SJSA1 (cell line): ENCODE measurements around the gene MEAK7. TPM values are rescaled to one million over a fixed set of nuclear protein-coding genes. Genes with fewer than 3 reads are reported as not detected.
"Not testable (repeated sequence)": the region's sequence is repeated elsewhere in the genome, so short reads cannot be mapped to it uniquely, and the experiment has no call there.

ENCODE experiments used
- DNase-seq, 2 experiments: peaks; one replicate each; pipeline ENCODE4 v3.0.0-alpha.2; 2015 to 2020; ENCODE audit warnings: low spot score in 2 of 2, low read depth in 1 of 2
- H3K27ac ChIP-seq: fragments of 250-450 bp; sonication (Bioruptor Pico); 2 replicates; pipeline ENCODE4 v1.5.1; 2020; ENCODE audit warnings: mild to moderate bottlenecking, moderate library complexity
- H3K27me3 ChIP-seq: fragments of 250-450 bp; sonication (Bioruptor Pico); replicated peaks from 2 replicates; pipeline ENCODE4 v1.5.1; 2020; ENCODE audit warnings: mild to moderate bottlenecking, moderate library complexity
- H3K36me3 ChIP-seq: fragments of 250-450 bp; sonication (Bioruptor Pico); 2 replicates; pipeline ENCODE4 v1.5.1; 2020; ENCODE audit warnings: mild to moderate bottlenecking
- H3K4me1 ChIP-seq: fragments of 250-450 bp; sonication (Bioruptor Pico); replicated peaks from 2 replicates; pipeline ENCODE4 v1.6.1; 2021; ENCODE audit warnings: mild to moderate bottlenecking
- H3K4me3 ChIP-seq: fragments of 250-450 bp; sonication (Bioruptor Pico); 2 replicates; pipeline ENCODE4 v1.5.1; 2020; ENCODE audit warnings: mild to moderate bottlenecking
- H3K9me3 ChIP-seq: fragments of 250-450 bp; sonication (Bioruptor Pico); replicated peaks from 2 replicates; pipeline ENCODE4 v1.5.1; 2020; ENCODE audit warnings: mild to moderate bottlenecking
- total RNA-seq: library from RNA; depleted of rRNA; stranded (reverse); fragments of >200 nt; shearing (Covaris generic); gene quantifications from 2 replicates; pipeline ENCODE4 v1.2.3, GENCODE V29; 2014

MEAK7 gene
- total RNA-seq, 1 experiment from 2014 or later = 8.2 TPM

- Histone ChIP-seq H3K9me3 (peaks cover 6% of the 10 kb centered on the region; the same call in 1 of the 2 replicates), H3K27ac (no peak overlapping the region), H3K4me1 (peaks cover 27% of the 10 kb centered on the region), H3K27me3 (no peaks in the 10 kb centered on the region), H3K36me3 (no peaks in the 10 kb centered on the region), H3K4me3 (no peak overlapping the region)
- no peak for DNase-seq
Measured at GRCh38 chr16:84527532-84528269, 23.2 kb upstream of the MEAK7 start.

GRCh38 chr16:84526794-84527531 is 22.5 kb upstream of the MEAK7 start:
- no peaks in the 10 kb centered on the region for H3K27me3 ChIP-seq
- no peak overlapping the region for H3K4me3 ChIP-seq
- no peak overlapping the region for H3K27ac ChIP-seq
- peaks cover 6% of the 10 kb centered on the region; the same call in 1 of the 2 replicates for H3K9me3 ChIP-seq
- DNase-seq = no peak
- H3K36me3 ChIP-seq = no peaks in the 10 kb centered on the region
- peaks cover 22% of the 10 kb centered on the region for H3K4me1 ChIP-seq

- H3K4me1 ChIP-seq, H3K36me3 ChIP-seq, H3K9me3 ChIP-seq, H3K27ac ChIP-seq, H3K27me3 ChIP-seq, DNase-seq, H3K4me3 ChIP-seq: not testable (repeated sequence)
Measured at GRCh38 chr16:84524941-84525581, 20.6 kb upstream of the MEAK7 start.

- Histone ChIP-seq H3K4me1 (no peaks in the 10 kb centered on the region), H3K27me3 (no peaks in the 10 kb centered on the region), H3K4me3 (no peak overlapping the region), H3K36me3 (no peaks in the 10 kb centered on the region), H3K9me3 (no peaks in the 10 kb centered on the region), H3K27ac (no peak overlapping the region)
- no peak for DNase-seq
Measured at GRCh38 chr16:84524346-84524920, 20.0 kb upstream of the MEAK7 start.

- no peak for DNase-seq
- no peak overlapping the region for H3K27ac ChIP-seq
- no peaks in the 10 kb centered on the region for H3K36me3 ChIP-seq
- no peak overlapping the region for H3K4me3 ChIP-seq
- no peaks in the 10 kb centered on the region for H3K27me3 ChIP-seq
- H3K9me3 ChIP-seq = no peaks in the 10 kb centered on the region
- peaks cover 11% of the 10 kb centered on the region for H3K4me1 ChIP-seq
Measured at GRCh38 chr16:84521497-84521770, 17.0 kb upstream of the MEAK7 start.

- Histone ChIP-seq H3K4me1 (peaks cover 11% of the 10 kb centered on the region), H3K27ac (no peak overlapping the region), H3K27me3 (no peaks in the 10 kb centered on the region), H3K4me3 (no peak overlapping the region), H3K9me3 (no peaks in the 10 kb centered on the region), H3K36me3 (no peaks in the 10 kb centered on the region)
- no peak for DNase-seq
Measured at GRCh38 chr16:84520725-84521496, 16.5 kb upstream of the MEAK7 start.

GRCh38 chr16:84519855-84520254 is 15.4 kb upstream of the MEAK7 start:
- no peaks in the 10 kb centered on the region for H3K27me3 ChIP-seq
- no peaks in the 10 kb centered on the region for H3K9me3 ChIP-seq
- no peak overlapping the region for H3K27ac ChIP-seq
- peaks cover 11% of the 10 kb centered on the region for H3K4me1 ChIP-seq
- H3K4me3 ChIP-seq = no peak overlapping the region
- H3K36me3 ChIP-seq = no peaks in the 10 kb centered on the region
- no peak for DNase-seq

- Histone ChIP-seq H3K27ac (no peak overlapping the region), H3K4me3 (no peak overlapping the region), H3K9me3 (no peaks in the 10 kb centered on the region), H3K4me1 (peaks cover 11% of the 10 kb centered on the region), H3K36me3 (no peaks in the 10 kb centered on the region), H3K27me3 (no peaks in the 10 kb centered on the region)
- DNase-seq = no peak
Measured at GRCh38 chr16:84518804-84519341, 14.4 kb upstream of the MEAK7 start.

GRCh38 chr16:84518220-84518619 is 13.8 kb upstream of the MEAK7 start:
- not testable (repeated sequence) for H3K27me3 ChIP-seq, H3K36me3 ChIP-seq, H3K4me3 ChIP-seq, H3K9me3 ChIP-seq
- peak overlapping the region; percentile 57 for H3K27ac ChIP-seq
- peaks cover 18% of the 10 kb centered on the region for H3K4me1 ChIP-seq
- DNase-seq = peak in 1 of 2 experiments; percentile 56

GRCh38 chr16:84517366-84517765 is 12.9 kb upstream of the MEAK7 start:
- Histone ChIP-seq H3K9me3 (no peaks in the 10 kb centered on the region), H3K4me1 (peaks cover 26% of the 10 kb centered on the region), H3K27me3 (no peaks in the 10 kb centered on the region), H3K36me3 (no peaks in the 10 kb centered on the region), H3K27ac (peak overlapping the region; percentile 57), H3K4me3 (no peak overlapping the region)
- DNase-seq = no peak

GRCh38 chr16:84514874-84515835 is 10.7 kb upstream of the MEAK7 start:
- Histone ChIP-seq H3K4me3 (no peak overlapping the region), H3K9me3 (no peaks in the 10 kb centered on the region), H3K4me1 (peaks cover 40% of the 10 kb centered on the region), H3K27ac (no peak overlapping the region), H3K36me3 (no peaks in the 10 kb centered on the region), H3K27me3 (no peaks in the 10 kb centered on the region)
- DNase-seq = no peak

- no peak overlapping the region for H3K4me3 ChIP-seq
- no peaks in the 10 kb centered on the region for H3K36me3 ChIP-seq
- no peak overlapping the region for H3K27ac ChIP-seq
- peaks cover 40% of the 10 kb centered on the region for H3K4me1 ChIP-seq
- H3K27me3 ChIP-seq = no peaks in the 10 kb centered on the region
- DNase-seq = no peak
- no peaks in the 10 kb centered on the region for H3K9me3 ChIP-seq
Measured at GRCh38 chr16:84514295-84514873, 9.9 kb upstream of the MEAK7 start.
